NCI-H1105 treated with DMSO at 0.1 percent for 48 hours (cell line): ENCODE results near the gene TECR.
"Not testable (repeated sequence)": the region's sequence is repeated elsewhere in the genome, so short reads cannot be mapped to it uniquely, and the experiment has no call there.

Experiments
- DNase-seq: peaks from one replicate; lab custom pipeline; 2025; lab: John Stamatoyannopoulos, UW

The TECR gene

GRCh38 chr19:14589433-14589832 is 60.0 kb downstream of the TECR start:
- DNase-seq, result not testable (repeated sequence)

GRCh38 chr19:14595558-14595957 is 66.2 kb downstream of the TECR start:
- DNase-seq, result no peak

- DNase-seq, result no peak
Measured at GRCh38 chr19:14599548-14600147, 70.3 kb downstream of the TECR start.

GRCh38 chr19:14603990-14604387 is 74.6 kb downstream of the TECR start:
- no peak for DNase-seq

GRCh38 chr19:14606627-14607026 is 77.2 kb downstream of the TECR start:
- DNase-seq, result no peak

- no peak for DNase-seq
Measured at GRCh38 chr19:14611051-14611450, 81.7 kb downstream of the TECR start.

GRCh38 chr19:14612242-14612641 is 82.8 kb downstream of the TECR start:
- not testable (repeated sequence) for DNase-seq

- no peak for DNase-seq
Measured at GRCh38 chr19:14612657-14613056, 83.3 kb downstream of the TECR start.

GRCh38 chr19:14613399-14614098 is 84.2 kb downstream of the TECR start:
- not testable (repeated sequence) for DNase-seq

- no peak for DNase-seq
Measured at GRCh38 chr19:14614099-14614412, 84.7 kb downstream of the TECR start.
